GM21447 (cell line): ENCODE measurements around the gene HDAC4.

Experiments
- ATAC-seq: cut with Tn5 transposase; IDR thresholded peaks from one replicate; pipeline ENCODE4 v1.9.1; 2021; ENCODE audit not compliant: unreplicated experiment

The HDAC4 gene

DNA sequence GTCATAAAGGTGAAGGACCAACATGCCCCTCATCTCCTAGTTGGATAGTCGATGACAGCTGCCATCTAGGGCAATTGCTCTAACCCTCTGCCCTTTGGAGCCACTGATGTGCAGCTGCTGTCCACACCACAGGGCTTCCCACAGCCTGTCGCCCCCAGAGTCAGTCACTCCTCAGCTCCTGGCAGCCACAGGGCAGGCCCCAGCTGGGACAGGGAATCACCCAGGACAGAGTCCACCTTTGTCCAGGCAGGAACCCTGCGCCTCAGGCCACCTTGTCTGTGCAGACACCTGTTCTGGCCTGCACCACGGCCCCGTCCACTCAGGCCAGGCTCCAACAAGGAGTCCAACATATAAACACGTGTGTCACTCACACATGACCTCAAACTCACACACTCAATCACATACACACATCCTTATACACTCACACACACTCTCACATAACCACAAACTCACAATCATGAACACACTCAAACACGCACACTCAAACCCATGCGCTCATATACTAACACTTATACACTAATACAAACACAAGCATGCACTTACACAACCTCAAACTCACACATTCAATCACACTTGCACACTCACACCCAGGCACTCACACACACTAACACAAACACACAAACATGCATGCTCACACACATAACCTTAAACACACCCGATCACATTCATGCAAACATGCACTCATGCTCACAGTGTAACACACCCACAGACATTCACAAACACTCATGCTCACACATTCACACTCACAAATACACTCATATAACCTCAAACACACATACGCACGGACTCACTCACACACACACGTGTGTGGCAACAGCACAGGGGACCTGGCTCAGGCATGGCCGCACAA is 29.7 kb downstream of the HDAC4 start:
- ATAC-seq = no peak

DNA sequence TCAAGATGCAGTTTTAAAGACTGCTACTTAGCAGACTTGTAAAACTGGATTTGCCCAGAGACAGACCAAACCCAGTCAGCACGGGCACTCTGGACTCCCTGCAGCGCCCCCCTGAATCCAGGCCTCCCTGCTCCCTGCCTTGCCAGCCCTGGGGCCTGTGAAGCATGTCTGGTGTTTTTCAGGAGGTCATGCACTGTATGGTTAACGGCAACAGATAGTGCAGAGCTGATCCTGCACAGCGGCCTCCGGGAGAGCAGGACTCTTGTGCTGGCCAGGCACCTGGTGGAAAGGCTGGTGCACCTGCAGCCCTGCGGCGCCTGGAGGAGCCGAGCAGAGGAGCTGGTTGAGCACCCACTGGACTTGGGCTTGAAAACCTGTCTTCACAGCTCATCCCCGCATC is 30.4 kb downstream of the HDAC4 start:
- no peak for ATAC-seq

DNA sequence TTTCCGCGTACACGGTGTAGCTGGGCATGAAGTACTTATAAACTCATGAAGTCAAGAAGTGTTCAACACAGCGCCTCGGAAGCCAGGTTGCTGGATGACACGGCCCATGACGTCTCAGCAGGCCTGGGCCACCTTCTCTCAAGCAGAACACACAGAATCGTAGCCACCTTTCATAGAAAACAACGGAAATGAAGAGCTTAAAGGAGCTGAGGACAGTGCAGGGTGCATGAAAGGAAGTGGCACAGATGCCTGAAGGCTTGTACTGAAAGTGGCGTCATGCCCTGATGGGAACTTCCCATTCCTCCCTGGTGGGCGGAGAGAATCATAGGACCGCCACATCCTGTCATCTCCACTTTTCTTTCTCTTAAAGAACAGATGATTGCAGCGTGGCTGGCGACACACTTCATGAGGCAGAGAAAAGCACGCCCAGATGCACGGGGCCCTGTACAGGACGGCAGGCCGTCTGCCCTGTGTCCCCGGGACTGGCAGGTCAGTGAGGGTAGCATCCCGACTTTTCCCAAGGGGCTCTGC is 31.1 kb downstream of the HDAC4 start:
- peak; percentile 89 for ATAC-seq

DNA sequence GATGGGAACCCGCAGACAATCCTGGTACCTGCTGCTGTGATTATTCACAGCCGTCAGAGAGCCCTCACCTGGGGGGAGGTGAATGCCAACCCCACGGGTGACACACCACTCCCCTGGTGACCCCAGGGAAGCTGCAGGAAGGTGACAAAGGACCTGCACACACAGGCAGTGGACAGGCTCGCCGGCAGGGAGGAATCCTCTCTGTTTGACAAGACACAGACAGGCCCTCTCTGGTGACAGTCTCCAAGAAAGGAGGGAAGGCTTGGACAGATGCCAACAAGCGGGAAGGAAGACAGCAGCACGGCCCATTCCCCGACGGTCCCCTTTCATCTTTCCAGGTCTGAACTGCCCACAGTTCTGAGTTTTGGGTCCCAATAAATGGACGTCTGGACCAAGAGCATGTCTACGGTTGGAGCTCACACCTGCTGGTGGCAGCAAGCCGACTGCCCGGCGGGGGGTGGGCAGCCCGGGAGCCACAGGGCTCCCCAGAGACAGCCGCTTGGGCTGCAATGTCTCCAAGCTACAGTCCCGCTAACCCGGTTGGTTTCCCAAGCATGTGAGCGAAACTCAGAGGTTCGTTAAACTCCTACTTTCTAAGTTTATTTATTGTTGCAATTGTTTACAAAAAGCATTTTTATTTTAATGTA is 31.8 kb downstream of the HDAC4 start:
- ATAC-seq = peak; percentile 19

DNA sequence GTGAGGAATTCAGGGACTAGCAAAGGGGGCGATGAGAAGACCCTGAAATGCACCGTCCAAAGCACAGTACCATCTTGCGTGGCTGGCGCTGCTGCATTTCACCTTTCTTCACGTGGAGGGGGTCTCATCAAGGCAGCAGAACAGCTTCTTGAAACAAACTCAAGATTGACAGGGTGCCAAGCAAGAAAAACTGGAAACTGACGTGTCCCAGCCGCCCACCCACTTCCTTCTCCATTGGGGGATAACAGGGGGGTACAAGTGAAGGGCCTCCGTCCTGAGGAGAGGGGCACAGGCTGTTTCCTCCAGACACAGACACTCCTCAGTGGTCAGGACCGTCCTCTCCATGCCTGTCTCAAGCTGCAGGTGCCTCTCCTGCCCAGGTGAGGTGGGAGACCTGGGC is 32.5 kb downstream of the HDAC4 start:
- no peak for ATAC-seq

DNA sequence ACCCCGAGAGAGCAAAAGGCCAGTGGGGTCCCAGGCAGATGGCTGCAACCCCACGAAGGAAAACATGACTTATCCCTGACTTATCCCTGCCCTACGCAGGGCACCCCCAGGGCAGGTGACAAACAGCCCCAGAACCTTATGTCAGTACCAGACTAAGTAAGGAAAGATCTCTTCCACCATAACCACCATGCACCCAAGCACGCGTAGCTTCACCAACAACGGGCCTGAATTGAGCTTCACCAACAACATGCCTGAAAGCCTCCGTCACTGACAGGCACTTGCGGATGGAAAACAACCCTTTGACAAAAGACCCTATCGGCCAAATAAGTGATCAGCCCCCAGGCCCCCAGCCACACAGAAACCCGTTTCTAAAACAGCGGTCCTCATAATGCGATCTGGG is 34.1 kb downstream of the HDAC4 start:
- ATAC-seq = no peak

DNA sequence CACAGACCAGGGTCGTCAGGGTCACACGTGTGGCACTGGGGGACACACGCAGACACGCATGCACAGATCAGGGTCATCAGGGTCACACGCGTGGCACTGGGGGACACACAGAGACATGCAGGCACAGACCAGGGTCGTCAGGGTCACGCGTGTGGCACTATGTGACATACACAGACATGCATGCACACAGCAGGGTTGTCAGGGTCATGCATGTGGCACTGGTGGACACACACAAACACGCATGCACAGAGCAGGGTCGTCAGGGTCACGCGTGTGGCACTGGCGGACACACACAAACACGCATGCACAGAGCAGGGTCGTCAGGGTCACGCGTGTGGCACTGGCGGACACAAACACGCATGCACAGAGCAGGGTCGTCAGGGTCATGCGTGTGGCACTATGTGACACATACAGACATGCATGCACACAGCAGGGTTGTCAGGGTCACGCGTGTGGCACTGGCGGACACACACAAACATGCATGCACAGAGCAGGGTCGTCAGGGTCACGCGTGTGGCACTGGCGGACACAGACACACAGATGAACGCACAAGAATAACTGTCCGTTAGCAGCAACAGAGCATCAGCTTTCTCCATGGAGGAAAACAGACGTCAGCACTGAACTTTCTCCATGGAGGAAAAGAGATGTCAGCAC is 34.9 kb downstream of the HDAC4 start:
- ATAC-seq = no peak

DNA sequence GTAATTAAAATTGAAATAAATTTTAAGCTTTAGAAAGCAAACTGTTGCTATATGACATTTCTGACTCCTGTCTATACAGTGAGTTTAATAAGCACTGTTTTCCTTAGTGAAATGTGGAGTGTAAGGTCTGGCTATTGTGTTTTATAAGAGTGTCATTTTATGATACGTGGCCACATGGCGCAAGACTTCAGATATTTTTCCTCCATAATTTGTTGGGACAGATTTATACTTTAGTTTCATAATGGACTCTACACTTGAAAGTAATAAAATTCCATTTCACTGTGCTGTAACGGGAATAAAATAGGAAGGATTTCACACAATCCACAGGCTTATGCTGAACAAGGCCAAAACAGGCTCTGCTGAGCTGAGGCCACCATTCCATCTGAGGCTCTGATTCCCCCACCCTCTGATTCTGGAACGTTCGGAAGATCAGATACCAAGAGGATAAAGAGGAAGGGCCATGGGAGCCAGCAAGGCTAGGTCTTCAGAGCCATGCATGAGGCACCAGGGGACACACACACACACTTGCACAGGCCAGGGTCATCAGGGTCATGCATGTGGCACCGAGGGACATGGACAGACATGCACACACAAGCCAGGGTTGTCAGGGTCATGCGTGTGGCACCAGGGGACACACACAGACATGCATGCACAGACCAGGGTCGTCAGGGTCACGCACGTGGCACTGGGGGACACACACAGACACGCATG is 35.6 kb downstream of the HDAC4 start:
- ATAC-seq = no peak

DNA sequence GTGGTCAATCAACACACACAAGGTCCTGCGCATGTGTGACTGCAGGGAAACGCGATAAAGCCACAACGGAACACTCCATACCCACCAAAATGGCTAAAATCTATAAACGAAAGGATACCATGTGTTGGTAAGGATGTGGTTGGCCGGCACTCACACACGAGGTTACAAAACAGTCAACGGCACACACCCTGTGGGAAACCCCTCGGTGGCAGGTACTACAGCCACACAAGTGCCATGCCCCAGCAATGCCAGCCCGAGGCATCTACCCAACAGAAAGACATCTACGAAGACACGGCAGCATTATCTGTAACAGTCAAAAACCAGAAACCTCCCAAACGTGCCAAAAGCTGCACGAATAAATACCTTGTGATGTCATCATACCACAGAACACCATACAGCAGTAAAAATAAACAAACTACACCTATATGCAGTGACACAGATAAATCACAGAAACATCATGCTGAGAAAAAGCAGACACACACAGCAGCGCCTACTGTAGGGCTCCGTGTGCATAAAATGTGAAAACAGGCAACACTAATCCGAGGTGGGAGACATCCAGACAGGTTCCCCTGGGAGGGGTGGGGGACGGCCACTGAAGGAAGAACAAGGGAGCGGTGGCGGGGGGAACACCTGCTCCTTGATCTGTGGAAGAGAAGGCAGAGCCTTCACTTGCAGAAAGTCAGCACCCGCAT is 36.7 kb downstream of the HDAC4 start:
- no peak for ATAC-seq

DNA sequence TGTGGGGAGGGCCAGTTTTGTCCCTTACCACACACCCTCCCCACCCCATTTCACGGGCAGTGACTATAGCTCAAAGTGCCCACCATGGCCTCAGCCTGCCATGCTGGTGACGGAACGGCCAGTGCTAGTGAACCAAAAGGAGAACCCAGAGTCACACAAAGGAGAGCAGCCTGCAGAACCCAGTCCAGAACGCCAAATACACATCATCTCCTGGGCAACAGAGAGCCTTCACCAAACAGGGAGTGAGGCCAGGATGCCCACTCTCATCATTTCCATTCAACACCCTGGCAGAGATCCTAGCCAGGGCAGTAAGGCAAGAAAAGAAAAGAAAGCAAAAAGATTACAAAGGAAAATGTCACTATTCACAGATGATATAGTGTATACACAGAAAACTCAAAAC is 38.3 kb downstream of the HDAC4 start:
- no peak for ATAC-seq

DNA sequence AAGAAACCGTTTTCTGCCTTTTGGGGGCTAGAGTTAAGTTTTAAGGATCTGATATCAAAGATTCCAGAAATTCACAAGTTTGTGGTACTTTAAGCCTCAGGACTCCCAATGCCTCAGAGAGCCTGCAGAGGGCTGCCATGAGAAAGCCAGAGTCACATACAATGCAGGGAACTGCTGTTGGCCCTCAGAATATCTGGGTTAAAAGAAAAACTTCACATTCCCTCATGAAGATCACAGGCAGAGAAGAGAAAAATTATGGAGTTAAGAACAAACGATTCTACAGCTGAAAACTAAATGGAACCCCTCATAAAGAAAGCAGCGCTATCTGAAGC is 39.5 kb downstream of the HDAC4 start:
- ATAC-seq = no peak

DNA sequence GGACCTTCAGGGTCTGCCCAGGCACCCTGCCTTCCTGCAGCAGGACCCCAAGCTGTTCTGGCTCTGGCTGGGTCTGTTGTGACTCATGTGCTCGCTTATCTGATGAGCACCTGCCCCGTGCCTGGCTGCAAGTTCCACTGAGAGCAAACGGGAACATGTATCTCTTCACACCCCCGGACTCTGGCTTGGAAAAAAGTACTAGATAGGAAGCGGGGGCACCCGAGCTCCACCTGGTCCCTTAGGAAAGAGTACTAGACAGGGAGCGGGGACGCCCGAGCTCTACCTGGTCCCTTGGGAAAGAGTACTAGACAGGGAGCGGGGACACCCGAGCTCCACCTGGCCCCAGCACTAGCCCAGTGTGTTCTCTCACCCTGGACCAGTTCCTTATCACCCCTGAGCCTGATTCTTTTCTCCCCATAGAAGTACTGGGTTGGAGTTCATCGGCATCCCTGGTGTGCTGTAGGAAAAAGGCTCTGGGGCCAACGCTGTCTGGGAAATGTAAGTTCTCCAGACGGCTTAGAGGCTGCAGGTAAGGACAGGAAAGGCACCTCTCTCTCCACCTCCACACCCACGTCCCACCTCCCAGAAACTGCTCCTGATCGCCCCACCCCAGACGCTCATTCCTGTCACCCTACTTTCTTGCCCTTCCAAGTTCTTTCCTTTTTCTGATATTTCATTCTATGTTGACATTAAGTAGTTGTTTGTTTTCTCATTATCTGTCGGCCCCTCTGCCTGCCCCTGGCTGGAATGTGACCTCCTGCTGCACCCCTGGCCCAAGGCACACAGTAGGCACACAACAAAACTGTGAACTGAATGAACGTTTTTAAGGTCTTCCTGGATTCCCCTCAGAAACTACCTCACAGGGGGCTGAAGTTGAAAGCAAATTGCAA is 40.2 kb downstream of the HDAC4 start:
- no peak for ATAC-seq

DNA sequence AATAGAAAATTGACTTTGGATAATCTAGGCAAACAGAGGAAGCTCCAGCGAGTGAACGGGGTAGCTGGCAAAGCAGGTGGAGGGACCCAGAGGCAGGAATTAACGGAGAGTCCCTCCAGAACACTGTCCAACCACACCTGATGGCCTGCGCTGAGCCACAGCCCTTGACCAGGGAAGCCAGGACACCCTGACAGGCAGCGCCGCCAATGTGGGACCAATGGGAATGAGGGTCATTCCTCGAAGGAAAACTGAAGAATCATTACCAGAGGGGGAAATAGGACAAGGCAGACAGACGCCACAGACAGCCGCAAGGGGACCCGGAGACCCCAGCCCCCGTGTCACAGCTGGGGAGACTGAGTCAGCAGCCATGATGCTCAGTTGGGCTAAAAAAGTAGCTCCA is 40.8 kb downstream of the HDAC4 start:
- no peak for ATAC-seq

DNA sequence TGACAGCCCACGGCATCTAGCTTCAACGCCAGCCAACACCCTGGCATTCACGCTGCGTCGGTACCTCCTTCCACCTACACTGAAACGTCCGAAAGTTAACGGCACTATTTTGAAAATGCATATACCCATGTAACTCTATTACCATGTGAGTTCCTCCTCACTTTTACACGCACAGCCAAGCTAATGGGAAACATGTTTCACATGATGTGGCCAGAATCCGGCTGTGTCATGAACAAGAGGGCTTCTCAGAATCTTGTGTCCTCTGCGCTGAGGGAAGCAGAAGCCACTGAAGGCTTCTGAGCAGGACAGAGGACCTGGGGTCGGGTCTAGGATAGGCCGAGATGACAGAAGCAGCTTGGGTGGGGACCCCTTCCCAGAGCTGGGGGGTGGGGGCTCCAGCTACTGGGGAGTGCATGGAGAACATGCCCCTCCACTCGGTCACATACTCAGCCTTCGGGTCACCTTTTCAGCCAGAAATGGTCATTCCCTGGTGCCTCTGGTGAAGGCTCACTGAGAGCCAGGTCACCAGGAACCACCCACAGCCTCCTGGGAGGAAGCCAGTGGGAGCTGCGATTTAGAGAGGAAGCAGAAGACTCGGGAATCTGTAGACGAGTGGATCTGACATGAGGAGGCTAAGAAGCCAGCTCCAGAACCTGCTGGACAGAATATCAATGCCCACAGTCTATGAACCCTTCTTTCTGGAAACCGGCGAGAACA is 41.5 kb downstream of the HDAC4 start:
- ATAC-seq = no peak

DNA sequence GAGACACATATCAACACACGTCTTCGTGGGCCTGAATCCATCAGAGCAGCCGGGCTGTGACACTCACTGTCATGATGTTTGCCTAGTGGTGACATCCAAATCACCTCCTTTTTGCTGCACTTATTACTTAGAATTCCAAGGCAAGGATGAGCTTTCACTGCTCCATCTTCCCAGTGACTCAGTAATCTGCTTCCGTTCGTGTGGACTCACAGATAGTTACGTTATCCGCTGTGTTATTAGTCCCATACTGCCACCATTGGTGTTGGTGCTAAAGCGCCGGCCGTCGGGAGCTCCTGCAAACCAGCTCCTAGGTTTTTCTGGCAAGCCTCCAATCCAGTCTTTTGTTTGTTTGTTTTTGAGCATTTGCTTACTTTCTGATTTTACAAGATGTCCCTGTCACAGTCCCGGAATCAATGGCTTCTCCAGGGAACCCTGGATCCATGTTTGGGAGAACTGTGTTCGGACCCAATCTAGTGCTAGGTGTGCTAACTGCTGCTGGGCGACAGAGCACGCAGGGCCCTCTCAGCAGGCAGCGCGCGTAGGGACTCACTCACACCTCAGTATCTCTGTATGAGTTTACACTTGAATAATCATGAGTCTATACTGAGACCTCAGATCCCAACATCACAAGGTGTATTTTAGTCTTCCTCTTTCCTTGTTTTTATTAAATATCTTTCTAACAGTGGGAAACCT is 42.6 kb downstream of the HDAC4 start:
- ATAC-seq = no peak

DNA sequence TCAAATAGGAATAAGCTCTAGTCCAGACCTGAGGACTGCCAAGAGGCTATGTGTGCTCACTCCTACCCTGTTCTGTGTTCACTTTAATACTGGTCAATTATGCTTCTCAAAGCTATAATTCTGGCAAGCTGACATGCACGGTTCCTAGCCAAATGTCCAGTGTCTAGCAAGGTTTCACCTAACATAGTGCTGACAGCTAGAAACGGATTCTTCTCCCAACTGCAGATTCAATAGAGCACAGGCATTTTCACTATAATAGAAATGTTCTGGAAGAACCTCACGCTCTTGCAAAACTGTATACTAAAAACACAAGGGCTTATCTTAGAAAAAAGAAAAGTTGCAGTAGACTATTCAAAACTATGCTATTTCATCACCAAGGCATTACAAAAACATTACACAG is 45.1 kb downstream of the HDAC4 start:
- ATAC-seq = no peak

DNA sequence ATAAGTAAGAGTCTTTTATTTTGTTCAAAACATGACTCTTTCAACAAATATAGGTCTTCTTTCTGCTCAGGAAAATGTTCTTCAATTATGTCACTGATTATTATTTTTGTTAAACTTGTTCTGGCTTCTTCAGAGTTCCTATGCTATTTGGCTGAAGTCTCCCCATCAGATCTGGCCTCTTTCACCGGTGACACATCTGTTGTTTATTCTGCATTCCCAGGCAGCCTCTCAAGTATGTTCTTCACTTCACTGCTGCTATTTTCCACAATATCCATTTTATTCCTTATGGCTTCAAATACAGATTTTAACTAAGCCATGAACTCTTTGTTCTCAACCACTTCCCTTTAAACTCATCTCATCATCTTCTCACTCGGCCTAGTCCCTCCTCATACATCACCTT is 45.7 kb downstream of the HDAC4 start:
- ATAC-seq = no peak

DNA sequence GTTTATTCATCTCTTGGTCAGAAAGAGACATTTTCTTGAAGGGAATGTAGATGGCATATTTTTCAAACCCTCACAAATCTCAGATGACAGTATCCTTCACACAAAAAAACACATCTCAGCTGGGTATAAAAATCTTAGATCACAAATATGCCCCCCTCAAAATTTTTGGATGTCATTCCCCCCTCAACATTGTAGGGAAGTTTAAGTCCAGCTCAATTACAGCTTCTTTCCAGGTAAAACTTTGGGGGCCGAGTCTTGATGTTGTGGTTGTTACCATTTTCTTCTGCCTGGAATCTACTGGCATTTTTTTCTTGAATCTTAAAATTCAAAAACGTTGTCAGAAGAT is 46.1 kb downstream of the HDAC4 start:
- no peak for ATAC-seq
